Stimulated activated CD8-positive, alpha-beta memory T cell treated with anti-CD3 and anti-CD28 coated beads, Interleukin-12 subunit alpha, Interleukin-12 subunit beta, amount 100 ng/mL, for 1 hour (primary cell): Measurements from ENCODE around the gene GAREM2.
A peak's percentile ranks its signal among the peaks of the same experiment; 100 is the strongest.

ENCODE experiments used
- DNase-seq: peaks from one replicate; pipeline ENCODE4 v3.0.0-alpha.2; 2020; ENCODE audit warnings: low read depth

Gene GAREM2

DNA sequence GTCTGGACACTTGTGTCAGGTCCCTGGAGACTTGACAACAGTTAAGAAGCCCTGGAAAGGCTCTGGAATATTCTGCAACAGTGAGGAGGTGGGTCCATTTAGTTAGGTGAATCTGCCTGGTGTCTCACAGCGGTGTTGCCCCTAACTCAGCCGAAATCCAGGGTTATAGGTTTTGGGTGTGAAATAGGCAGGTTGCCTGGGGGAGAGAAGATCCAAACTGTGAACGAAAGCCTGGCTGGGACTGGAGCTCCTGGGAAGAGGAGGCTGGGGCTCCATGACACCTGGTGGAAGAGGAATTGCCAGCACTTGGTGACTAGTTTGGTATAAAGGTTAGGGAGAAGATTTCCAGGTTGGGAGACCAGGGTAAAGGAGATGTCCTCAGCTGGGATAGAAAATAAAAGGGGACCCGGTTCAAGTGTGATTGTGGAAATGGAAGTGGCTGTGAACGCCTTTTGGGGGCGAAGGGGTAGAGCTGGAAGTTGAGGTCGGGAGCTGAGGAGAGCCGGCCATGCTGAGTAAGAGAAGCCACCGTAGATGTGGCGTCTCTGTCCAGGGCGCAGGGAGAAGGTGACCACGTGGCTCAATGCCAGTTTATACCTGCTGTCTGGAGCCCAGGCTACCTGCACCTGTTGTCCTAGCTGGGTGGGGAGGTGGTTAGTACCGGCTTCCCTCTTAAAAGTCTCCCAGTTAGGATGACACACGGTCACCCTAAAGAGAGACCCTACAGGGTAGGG is 3.0 kb upstream of the GAREM2 start:
- DNase-seq = no peak

DNA sequence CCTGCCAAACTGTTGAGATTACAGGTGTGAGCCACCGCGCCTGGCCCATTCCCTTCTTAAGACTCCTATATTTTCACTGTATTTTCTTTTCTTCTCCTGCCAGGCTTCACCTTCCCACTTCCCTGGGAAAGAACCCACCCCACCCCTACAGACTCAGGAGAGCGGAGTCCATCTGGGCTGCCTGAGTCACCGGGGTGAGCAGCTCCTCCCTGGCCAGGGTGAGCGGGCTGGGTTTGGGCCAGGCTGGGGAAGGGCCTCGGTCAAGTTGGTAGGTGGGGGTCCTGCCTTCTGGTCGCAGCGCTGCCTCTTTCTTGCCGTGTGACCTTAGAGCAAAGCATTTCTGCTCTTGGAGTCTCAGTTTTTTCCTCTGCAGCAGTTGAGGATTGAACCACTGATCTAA is 2.1 kb upstream of the GAREM2 start:
- no peak for DNase-seq

DNA sequence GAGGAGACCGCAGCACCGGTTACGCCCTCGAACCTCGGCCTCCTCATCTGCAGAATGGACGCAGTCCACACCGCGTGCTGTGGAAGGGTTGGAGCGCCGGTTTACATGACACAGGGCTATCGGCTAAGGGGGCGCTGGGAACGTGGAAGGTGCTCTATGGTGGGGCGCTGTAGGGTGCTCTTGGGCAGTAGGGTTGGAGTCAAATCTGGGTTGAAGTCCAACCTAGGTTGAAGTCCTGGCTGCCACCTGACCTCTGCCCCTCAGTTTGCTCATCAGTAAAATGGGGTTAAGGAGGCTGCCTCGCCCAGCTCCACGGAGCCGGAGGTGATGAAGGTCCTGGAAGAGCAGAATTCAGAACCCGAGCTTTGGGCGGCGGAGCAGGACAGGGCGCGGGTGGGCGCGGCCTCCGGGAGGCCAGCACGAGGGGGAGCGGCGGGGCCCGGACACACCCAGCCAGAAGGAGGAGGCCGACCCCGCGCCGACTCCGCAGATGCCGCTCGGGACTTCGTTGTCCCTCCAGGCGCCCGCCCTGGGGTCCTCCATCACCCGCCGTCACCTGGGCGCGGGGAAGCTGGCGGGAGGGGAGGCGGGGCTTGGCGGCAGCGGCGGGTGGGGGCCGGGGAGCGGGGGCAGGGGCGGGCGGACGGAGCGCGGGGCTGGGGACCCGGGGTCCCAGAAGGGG is 558 bp upstream of the GAREM2 start:
- no peak for DNase-seq

DNA sequence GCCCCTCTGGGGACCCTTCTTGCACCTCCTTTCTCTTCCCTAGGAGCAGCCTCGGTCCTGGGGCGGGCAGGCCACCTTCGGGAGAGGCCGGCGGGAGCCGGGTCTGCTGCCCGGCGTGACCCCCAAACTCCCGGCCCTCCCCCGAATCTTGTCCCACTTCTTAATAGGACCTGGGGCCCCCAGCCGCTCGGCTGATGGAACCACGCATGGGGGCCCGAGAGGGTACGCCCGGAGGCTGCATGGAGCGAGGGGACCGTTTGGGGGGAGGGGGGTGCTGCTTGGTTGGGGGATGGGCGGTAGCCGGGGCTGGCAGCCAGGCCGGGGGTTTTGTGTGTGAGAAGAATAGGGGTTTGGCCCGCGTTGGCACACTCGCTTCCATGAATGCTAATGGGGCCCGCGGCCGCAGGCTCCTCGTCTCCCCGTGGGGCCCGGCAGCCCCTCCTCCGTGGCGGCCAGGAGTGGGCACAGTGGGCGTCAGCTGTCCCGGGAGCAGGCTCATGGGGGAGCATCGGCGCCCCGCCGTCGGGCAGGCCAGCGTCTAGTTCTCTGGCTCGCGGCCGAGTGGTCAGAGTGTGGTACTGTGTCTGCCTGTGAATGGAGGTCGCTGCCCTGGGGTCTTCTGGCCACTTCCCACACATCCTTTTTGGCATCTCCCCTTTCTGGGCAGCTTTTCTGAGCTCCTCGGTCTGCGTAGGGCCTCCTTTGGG is 1.0 kb downstream of the GAREM2 start:
- DNase-seq = no peak

DNA sequence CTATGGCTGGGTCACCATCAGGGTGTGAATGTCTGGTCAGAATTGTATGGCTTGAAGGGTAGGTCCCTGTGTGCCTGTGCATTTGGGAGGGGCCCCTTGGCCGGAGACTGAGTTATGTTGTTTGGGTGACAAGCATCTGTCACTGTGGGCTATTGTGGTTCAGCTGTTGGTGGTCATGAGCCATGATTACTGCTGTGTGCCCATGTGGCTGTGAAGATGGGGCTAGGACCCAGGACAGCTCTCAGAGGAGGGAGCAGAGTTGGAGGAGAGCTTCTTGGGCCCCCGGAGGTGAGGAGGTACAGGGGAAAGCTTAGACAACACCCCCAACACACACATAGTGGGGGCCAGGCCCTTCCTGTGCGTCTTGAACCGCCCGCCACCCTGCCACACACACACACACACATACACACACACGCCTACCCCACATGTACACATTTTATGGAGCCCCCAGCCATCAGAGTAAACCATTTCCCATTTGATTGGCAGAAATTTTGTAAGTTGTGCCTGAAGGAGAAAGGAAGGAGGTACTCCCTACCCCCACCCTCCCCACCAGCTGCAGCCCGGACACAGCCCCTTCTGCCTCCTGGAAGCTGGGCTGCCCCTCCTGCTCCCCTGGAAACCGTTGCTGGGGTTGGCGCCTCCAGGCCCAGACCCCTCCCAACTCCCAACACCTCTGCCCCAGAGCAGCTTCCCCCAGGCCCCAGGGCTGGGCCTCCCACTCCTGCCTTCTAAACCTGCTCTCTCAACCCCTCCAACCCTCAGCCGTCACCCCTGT is 2.0 kb downstream of the GAREM2 start:
- no peak for DNase-seq

DNA sequence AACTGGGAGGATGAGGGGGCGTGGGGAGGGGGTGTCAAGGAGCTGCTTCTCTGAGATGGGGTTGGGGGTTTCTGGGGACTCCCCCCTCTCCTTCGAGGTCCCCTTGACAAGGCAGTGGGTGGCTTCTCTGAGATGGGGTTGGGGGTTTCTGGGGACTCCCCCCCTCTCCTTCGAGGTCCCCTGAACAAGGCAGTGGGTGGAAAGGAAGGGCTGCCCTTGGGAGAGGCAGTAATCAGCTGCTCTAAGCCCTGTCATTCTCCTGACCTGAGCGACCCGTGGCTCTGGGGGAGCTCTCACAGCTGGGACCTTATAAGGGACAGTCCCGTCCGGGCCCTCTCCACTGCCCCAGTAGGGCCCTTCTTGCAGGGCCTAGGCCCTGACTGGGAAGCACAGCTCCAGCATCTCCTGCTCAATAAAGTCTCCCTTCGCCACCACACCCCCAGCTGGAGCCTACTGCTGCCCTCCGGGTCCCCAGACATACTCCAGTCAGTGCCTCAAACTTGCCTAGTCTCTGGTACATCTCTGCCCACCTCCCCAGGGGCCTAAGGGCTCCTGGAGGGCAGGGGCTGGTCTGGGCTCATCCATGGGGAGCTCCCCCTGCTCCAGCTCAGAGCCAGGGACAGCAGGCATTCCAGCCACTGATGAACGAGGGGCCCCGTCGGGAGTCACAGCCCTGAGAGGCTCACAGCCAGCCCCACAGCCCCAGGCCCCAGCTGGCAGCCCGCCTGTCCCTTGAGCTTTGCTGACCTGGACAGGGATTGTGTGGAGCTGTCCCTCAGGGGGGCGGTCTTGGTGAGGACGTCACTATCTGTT is 2.8 kb downstream of the GAREM2 start:
- DNase-seq = no peak

DNA sequence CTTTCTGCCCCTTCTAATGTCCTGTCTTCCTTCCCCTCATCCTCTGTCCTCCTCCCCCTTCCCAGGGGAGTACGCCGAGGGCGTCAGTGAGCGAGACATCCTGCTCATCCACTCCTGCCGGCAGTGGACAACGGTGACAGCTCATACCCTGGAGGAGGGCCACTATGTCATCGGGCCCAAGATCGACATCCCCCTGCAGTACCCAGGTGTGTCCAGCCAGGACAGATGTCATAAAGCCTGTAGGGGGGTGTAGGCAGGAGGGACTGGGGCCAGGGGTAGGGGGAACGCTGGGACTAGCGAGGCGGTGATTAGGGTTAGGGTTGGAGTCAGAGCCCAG is 3.4 kb downstream of the GAREM2 start:
- DNase-seq = no peak

DNA sequence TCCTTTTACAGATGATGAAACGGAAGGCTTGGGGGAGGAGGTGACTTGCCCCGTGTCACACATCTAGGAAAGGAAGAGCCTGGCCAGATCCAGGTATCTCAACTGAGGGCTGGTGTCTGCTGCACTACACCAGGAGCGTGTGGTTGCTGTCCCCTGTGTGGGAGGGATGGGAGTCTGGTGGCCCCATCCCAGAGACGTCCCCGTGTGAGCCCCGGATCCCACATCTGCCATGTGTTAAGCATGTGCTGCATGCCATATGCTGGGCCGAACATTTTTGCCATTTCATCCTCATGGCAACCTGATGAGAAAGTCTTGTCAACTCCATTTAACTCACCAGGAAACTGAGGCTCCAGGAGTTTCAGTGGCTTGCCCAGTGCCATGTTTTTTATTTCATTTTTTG is 4.2 kb downstream of the GAREM2 start:
- DNase-seq = no peak

DNA sequence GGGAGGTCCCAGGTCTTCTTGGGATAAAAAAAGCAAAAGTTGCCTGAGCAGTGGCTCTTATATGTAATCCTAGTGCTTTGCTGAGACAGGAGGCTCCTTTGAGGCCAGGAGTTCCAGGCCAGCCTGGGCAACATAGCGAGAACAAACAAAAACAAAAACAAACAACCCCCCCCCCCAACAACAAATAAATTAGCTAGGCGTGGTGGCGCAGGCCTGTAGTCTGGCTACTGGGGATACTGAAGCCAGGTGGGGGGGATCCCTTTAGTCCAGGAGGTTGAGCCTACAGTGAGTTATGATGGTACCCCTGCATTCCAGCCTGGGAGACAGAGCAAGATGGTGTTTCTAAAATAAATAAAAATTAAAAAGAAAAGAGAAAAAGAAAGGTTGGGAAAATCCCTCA is 5.4 kb downstream of the GAREM2 start:
- no peak for DNase-seq

DNA sequence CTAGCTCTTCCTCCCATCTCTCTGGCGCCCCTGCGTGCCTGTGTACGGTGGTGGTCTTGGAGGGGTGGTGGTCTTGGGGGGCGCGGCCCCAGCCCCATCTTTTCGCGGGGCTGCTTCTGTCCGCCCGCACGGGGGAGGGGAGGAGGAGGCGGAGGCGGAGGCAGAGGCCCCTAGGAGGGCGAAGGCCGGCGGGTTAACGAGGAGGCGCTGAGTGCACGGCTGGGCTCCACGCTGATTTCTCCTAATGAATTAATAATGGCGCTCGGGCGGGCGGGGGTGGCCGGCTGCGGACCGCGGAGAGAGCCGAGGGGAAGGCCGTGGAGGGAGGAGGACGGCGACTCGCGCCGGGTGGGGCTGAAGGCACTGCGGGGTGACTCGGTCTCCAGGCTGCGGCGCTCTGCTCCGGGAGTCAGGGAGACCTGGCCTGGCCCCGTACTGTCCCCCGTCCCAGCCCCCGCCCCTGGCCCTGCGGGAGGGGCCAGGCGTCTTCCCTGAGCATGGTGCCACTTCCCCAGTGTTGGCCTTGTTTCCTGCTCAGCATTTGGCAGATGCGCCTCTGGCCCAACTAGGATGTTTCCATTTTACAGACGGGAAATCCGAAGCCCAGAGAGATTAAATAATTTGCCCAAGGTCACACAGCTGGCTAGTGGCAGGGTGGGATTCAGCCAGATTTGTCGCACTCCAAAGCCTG is 6.0 kb downstream of the GAREM2 start:
- no peak for DNase-seq

DNA sequence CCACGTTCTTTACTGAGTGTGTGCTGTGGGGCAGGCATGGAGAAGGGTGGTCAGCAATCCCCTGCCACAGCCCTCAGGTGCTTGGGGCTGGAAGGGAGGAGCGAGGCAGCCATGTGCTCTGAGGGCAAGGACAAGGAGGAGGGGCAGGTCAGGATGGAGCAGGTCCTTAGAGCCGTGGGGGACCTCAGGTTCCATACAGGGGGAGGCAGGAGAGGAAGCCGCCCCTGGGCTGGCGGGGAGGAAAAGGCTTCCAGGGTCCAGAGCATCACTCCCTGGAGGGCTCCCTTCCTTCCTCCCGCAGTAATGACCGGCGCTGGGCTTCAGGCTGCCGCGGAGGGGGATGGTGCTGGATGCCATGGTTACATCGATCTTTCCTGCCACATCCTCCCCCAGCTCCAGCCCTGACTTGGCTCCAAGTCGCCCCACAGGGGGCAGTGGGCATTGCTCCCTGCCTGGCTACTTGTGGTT is 6.6 kb downstream of the GAREM2 start:
- no peak for DNase-seq

DNA sequence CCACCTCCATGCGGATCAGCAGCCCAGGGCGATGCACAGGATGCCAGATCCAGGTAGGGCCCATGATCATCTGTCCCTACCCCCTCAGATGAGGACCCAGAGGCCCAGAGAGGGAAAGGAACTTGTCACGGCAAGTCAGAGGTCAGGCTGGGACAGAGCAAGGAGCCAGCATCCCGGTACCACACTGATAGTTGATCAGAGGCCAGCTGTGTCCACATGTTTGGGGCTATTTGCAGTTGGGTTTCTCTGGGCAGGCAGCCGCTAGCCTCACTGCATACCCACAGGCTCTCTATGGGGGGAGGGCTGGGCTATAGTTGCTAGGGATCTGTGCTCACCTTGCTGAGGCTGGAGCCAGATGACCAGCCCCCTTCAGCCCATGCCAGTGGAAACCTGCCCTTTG is 9.6 kb downstream of the GAREM2 start:
- no peak for DNase-seq

DNA sequence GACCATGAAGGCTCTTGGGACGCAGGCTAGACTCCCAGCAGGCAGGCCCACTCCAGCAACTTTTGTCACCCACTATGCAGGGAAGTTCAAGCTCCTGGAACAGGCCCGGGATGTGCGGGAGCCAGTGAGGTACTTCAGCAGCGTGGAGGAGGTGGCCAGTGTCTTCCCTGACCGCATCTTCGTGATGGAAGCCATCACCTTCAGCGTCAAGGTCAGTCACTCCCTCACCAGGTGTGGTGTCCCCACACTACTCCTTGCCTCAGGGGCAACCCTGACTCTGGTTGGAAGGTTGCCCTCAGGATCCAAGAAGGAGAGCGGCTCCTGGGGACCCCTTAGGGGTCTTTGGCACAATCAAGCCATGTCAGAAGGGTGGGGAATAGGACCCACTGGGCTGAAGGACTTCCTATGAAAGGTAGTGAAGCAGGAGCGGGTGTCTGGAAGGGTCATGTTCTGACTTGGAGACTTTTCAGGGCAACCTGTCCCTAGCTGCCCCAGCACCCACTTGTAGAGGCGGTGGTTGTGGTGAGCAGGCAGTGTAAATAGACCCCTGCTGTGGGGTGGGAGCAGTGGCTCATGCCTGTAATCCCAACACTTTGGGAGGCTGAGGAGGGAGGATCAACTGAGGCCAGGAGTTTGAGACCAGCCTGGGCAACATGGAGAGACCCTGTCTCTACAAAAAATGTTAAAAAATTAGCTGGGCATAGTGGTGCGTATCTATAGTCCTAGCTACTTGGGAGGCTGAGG is 10.2 kb downstream of the GAREM2 start:
- DNase-seq = no peak

DNA sequence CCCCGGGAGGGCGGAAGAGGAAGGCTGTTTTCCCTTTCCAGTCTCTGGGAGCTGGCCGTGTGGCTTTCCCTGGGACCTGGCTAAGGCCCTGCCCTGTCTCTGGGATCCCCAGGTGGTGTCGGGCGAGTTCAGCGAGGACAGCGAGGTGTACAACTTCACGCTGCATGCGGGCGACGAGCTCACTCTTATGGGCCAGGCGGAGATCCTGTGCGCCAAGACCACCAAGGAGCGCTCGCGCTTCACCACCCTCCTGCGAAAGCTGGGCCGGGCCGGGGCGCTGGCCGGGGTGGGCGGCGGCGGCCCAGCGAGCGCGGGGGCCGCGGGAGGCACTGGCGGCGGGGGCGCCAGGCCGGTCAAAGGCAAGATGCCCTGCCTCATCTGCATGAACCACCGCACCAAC is 11.2 kb downstream of the GAREM2 start:
- no peak for DNase-seq

DNA sequence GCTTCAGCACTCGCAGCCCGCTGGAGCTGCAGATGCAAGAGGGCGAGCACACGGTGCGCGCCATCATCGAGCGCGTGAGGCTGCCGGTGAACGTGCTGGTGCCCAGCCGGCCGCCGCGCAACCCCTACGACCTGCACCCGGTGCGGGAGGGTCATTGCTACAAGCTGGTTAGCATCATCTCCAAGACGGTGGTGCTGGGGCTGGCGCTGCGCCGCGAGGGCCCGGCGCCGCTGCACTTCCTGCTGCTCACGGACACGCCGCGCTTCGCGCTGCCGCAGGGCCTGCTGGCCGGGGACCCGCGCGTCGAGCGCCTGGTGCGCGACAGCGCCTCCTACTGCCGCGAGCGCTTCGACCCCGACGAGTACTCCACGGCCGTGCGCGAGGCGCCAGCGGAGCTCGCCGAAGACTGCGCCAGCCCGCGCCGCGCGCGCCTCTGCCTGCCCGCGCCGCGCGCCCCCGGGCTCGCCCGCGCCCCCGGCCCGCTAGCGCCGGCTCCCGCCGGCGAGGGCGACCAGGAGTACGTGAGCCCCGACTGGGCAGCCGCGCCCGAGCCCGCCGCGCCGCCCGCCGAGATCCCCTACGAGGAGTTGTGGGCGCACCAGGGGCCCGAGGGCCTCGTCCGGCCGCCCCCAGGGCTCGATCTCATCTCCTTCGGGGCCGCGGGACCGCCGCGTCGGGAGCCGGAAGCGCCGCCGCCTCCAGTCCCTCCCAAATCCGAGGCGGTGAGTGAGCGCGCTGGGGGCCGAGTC is 11.8 kb downstream of the GAREM2 start:
- DNase-seq = peak; percentile 72

DNA sequence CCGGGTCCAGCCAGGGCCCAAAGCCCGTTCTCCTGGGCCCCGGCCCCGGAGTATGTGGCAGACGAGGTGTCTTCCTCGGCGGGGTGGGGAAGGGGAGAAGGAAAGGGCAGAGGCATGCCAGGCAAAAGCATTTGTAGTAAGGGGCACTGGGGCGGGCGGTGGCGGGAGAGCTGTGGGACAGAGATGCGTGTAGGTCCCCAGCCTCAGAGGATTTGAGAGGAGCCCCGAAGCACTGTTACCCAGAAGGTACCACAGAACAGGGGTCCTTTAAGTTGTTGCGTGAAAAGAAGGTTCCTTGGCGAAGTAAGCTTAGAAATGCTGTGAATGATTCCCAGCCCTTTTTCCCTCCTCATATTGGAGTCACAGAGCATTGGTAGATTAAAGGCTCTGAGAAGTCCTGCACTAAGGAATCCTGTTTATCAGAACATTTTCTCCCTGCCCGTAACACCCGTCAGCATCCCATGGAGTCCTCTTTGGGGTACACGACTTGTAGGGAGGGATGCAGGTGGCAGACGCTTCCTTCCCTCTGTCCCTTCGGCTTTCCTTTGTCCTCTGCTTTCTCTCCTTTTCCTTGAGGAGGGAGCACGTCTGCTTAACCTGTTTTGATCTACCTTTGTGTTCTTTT is 12.5 kb downstream of the GAREM2 start:
- no peak for DNase-seq

DNA sequence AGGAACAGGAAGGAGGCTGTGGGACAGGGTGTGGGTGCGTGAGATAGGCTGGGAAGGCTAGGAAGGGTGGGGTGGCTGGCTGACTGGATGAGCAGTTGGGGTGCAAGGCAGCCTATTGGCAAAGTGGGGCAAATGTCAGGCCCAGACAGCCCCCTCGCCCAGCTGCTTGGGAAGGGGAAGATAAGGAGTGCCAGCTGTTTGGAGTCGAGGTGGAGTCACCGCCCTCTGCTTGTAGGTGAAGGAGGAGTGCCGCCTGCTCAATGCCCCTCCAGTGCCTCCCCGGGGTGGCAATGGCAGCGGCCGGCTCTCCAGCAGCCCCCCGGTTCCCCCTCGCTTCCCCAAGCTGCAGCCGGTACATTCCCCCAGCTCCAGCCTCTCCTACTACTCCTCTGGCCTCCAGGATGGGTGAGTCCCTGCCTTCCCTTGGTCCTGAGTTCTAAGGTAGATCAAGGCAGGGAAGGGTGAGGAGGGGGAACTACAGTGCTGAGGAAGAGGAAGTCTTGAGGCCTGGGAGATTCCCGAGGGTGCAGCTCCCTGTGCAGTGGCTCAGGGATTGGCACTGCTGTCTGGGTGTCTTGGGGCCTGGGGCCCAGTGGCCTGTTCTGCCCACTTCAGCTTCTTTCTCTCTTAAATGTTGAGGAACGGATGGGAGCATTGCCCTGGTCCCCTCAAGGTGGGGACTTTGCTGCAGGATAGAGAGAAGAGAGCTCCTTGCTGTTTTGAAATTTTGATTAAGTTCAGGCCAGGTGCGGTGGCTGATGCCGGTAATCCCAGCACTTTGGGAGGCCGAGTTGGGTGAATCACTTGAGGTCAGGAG is 13.3 kb downstream of the GAREM2 start:
- DNase-seq = no peak

DNA sequence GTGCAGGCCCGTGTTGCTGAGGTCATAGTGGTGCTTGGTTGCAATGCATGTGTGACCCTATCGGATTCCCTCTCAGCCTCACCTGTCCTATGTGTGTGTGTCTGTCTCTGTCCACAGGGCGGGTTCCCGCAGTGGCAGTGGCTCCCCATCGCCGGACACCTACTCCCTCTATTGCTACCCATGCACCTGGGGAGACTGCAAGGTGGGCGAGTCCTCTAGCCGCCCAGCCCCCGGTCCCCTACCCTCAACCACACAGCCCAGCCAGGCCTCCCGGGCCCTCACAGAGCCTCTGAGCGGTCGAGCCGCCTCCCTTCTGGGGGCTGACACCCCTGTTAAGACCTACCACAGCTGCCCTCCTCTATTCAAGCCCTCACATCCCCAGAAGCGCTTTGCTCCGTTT is 14.2 kb downstream of the GAREM2 start:
- DNase-seq = no peak
